A549 treated with AZD2906 at 1 μM for 4 hours (cell line): ENCODE measurements around the gene FCER1A. TPM values are rescaled to one million over a fixed set of nuclear protein-coding genes. Genes with fewer than 3 reads are reported as not detected.

ENCODE experiments used
- total RNA-seq: library from RNA; stranded (reverse); fragments of 200-300 nt; extraction: Qiagen RNA extraction; gene quantifications from 5 replicates; pipeline ENCODE4 v1.2.3, GENCODE V29; 2022

FCER1A gene
- not detected in 5 replicates for total RNA-seq

GRCh38 chr1:159302095-159302494 is at the start of gene FCER1A:
TSS of gene FCER1A (plus strand) at chr1:159302336. CDS start at chr1:159302365, 29 bp downstream.

Other genes starting within 250 kb of the FCER1A start
- gene AIM2, start 225.6 kb upstream of the FCER1A start, total RNA-seq: not detected in 5 replicates
- 0.10 to 0.14 TPM (median 0.13 TPM) in 5 replicates for gene CADM3, start 130.7 kb upstream of the FCER1A start, total RNA-seq
- gene ACKR1, start 97.5 kb upstream of the FCER1A start, total RNA-seq: 0.10 to 0.12 TPM in 2 of 5 replicates, not detected in the others
- not detected in 5 replicates for gene OR10J4, start 129.9 kb downstream of the FCER1A start, total RNA-seq
- not detected in 5 replicates for gene OR10J1, start 137.4 kb downstream of the FCER1A start, total RNA-seq
- gene OR10J5, start 233.7 kb downstream of the FCER1A start, total RNA-seq: not detected in 5 replicates